Measurements from ENCODE around the gene CSF1R.

Gene CSF1R

DNA sequence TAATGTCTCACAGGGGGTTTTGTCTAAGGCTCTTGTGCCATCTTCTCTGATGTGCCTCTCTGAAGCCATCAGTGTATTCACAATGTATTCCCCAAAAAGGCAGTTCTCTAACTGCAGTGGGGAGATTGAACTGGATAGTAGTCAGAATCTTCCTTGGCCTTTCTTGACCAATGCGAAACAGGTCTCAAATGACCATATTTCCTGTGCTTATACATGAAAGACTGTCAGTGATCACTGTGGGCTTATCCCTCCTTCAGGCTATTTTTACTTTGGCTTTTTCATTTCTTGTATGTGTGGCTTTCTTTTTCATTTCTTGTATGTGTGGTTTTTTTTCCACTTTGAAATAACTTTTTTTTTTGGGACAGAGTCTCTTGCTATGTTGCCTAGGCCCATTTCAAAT lies 66.1 kb downstream of the CSF1R start:
- Histone ChIP-seq H3K27me3 (ENCODE audit: control insufficient read depth, insufficient read depth, low read length) (no peaks in the 10 kb centered on the region), H3K4me3 (ENCODE audit: low read length) (no peak overlapping the region), H3K9me3 (ENCODE audit: control insufficient read depth, low read length) (no peaks in the 10 kb centered on the region), H3K36me3 (ENCODE audit: control insufficient read depth, insufficient read depth, low read length) (no peaks in the 10 kb centered on the region), H3K4me1 (ENCODE audit: control insufficient read depth, insufficient read depth, low read length) (peaks cover 17% of the 10 kb centered on the region), H3K9ac (ENCODE audit: low read length) (no peak overlapping the region)

GRCh38 chr5:150017226-150018005 lies 68.9 kb downstream of the CSF1R start:
- Histone ChIP-seq H3K4me3 (ENCODE audit: low read length) (no peak overlapping the region), H3K36me3 (ENCODE audit: control insufficient read depth, insufficient read depth, low read length) (peaks cover 7% of the 10 kb centered on the region), H3K27me3 (ENCODE audit: control insufficient read depth, insufficient read depth, low read length) (no peaks in the 10 kb centered on the region), H3K4me1 (ENCODE audit: control insufficient read depth, insufficient read depth, low read length) (peaks cover 17% of the 10 kb centered on the region), H3K9ac (ENCODE audit: low read length) (no peak overlapping the region), H3K9me3 (ENCODE audit: control insufficient read depth, low read length) (no peaks in the 10 kb centered on the region)

DNA sequence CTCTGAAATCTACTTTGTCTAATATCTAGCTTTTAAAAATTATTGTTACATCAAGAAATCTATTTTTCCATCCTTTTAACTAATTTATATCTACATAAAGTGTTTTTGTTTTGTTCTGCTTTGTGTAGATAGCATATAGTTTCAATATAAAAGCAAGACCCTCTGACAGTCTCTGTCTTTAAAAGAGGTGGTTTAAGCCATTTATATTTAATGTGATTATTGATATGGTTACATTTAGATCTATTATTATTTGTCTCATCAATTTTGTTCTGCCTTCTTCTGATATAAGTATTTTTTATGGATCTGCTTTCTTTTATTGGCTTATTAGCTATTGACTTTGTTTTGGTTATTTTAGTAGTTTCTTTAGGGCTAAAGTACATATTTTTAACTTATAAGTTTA lies 69.8 kb downstream of the CSF1R start:
- Histone ChIP-seq H3K4me3 (ENCODE audit: low read length) (no peak overlapping the region), H3K36me3 (ENCODE audit: control insufficient read depth, insufficient read depth, low read length) (peaks cover 11% of the 10 kb centered on the region), H3K4me1 (ENCODE audit: control insufficient read depth, insufficient read depth, low read length) (peaks cover 12% of the 10 kb centered on the region), H3K9me3 (ENCODE audit: control insufficient read depth, low read length) (no peaks in the 10 kb centered on the region), H3K27me3 (ENCODE audit: control insufficient read depth, insufficient read depth, low read length) (no peaks in the 10 kb centered on the region), H3K9ac (ENCODE audit: low read length) (no peak overlapping the region)

DNA sequence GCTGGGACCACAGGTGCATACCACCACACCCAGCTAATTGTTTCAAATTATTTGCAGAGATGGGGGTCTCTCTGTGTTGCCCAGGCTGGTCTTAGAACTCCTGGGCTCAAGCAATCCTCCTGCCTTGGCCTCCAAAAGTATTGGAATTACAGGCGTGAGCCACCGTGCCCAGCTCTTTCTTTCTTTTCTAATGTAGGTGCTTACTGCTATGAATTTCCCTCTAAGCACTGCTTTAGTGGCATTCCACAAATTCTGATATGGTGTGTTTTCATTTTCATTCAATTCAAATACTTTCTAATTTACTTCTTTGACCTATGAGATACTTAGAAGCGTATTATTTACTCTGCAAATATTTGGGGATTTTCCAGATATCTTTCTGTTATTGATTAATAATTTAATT lies 70.9 kb downstream of the CSF1R start:
- H3K4me3 ChIP-seq (ENCODE audit: low read length) = no peak overlapping the region
- peaks cover 17% of the 10 kb centered on the region for H3K36me3 ChIP-seq (ENCODE audit: control insufficient read depth, insufficient read depth, low read length)

GRCh38 chr5:150014456-150014855 lies 71.9 kb downstream of the CSF1R start:
- Histone ChIP-seq H3K4me1 (ENCODE audit: control insufficient read depth, insufficient read depth, low read length) (peaks cover 10% of the 10 kb centered on the region), H3K36me3 (ENCODE audit: control insufficient read depth, insufficient read depth, low read length) (peaks cover 23% of the 10 kb centered on the region), H3K4me3 (ENCODE audit: low read length) (no peak overlapping the region), H3K9me3 (ENCODE audit: control insufficient read depth, low read length) (no peaks in the 10 kb centered on the region), H3K9ac (ENCODE audit: low read length) (no peak overlapping the region), H3K27me3 (ENCODE audit: control insufficient read depth, insufficient read depth, low read length) (no peaks in the 10 kb centered on the region)

More for the DNA sequence above, 70.9 kb downstream of the CSF1R start:
- H3K9ac ChIP-seq (ENCODE audit: low read length) = no peak overlapping the region
- no peaks in the 10 kb centered on the region for H3K9me3 ChIP-seq (ENCODE audit: control insufficient read depth, low read length)
- no peaks in the 10 kb centered on the region for H3K27me3 ChIP-seq (ENCODE audit: control insufficient read depth, insufficient read depth, low read length)
- peaks cover 10% of the 10 kb centered on the region for H3K4me1 ChIP-seq (ENCODE audit: control insufficient read depth, insufficient read depth, low read length)

DNA sequence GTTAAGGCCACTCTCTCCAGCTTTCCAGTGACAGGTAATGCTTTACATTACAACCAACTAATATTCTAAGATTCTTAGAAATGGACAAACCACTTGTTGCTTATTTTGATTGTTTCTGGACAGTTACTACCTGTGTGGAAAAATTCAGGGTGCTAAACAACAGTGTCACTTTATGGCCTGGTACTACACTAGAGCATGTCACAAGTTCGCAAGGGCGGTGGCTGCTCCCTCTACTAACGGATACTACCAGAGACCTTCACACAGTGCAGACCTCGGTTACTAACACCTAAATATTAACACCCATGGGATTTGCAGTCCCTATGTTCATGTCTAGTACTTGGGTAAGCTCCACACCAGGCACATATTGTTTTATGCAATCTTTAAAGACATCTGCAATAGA lies 72.4 kb downstream of the CSF1R start:
- H3K4me3 ChIP-seq (ENCODE audit: low read length) = no peak overlapping the region
- H3K36me3 ChIP-seq (ENCODE audit: control insufficient read depth, insufficient read depth, low read length) = peaks cover 23% of the 10 kb centered on the region
- H3K4me1 ChIP-seq (ENCODE audit: control insufficient read depth, insufficient read depth, low read length) = peaks cover 10% of the 10 kb centered on the region
- no peaks in the 10 kb centered on the region for H3K9me3 ChIP-seq (ENCODE audit: control insufficient read depth, low read length)
- H3K9ac ChIP-seq (ENCODE audit: low read length) = no peak overlapping the region
- H3K27me3 ChIP-seq (ENCODE audit: control insufficient read depth, insufficient read depth, low read length) = no peaks in the 10 kb centered on the region

DNA sequence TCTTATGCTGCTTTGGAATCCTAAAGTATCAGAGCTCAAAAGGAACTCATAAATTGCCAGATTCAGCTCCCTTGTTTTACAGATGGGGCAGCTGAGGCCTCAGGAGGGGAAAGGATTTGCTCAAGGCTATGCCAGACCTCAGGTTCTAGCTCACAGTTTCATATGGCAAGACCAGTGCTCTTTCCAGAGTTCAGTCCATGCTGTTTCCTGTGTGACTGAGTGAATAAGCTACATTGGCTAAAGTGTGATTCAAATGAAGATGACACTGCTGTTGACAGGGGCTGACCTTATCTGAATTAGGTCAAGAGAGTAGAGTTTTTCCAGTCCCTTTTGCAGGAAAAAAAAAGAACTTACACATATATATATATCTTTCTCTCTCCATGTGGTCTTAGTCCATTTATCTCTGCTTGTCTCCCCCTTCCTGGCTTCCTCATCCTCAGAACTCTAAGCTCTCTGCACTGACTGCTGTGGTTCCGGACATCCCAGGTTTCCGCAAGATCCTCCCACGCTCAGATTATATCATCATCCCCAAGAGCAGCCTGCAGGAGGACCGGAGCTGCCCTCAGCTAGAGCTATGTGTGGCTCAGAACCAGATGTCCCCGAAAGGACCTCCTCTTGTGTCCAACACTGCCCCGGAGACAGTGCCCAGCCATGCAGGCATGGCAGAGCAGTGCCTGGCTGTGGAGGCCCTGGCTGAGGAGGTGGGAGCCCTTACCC lies 76.5 kb downstream of the CSF1R start:
- Histone ChIP-seq H3K4me1 (ENCODE audit: control insufficient read depth, insufficient read depth, low read length) (no peaks in the 10 kb centered on the region), H3K4me3 (ENCODE audit: low read length) (no peak overlapping the region), H3K27me3 (ENCODE audit: control insufficient read depth, insufficient read depth, low read length) (no peaks in the 10 kb centered on the region), H3K36me3 (ENCODE audit: control insufficient read depth, insufficient read depth, low read length) (peaks cover 20% of the 10 kb centered on the region), H3K9me3 (ENCODE audit: control insufficient read depth, low read length) (no peaks in the 10 kb centered on the region), H3K9ac (ENCODE audit: low read length) (no peak overlapping the region)

- Histone ChIP-seq H3K27me3 (ENCODE audit: control insufficient read depth, insufficient read depth, low read length) (no peaks in the 10 kb centered on the region), H3K9me3 (ENCODE audit: control insufficient read depth, low read length) (no peaks in the 10 kb centered on the region), H3K4me3 (ENCODE audit: low read length) (no peak overlapping the region), H3K36me3 (ENCODE audit: control insufficient read depth, insufficient read depth, low read length) (peaks cover 13% of the 10 kb centered on the region), H3K9ac (ENCODE audit: low read length) (no peak overlapping the region), H3K4me1 (ENCODE audit: control insufficient read depth, insufficient read depth, low read length) (peaks cover 6% of the 10 kb centered on the region)
Measured at GRCh38 chr5:150007050-150007449, 79.3 kb downstream of the CSF1R start.

DNA sequence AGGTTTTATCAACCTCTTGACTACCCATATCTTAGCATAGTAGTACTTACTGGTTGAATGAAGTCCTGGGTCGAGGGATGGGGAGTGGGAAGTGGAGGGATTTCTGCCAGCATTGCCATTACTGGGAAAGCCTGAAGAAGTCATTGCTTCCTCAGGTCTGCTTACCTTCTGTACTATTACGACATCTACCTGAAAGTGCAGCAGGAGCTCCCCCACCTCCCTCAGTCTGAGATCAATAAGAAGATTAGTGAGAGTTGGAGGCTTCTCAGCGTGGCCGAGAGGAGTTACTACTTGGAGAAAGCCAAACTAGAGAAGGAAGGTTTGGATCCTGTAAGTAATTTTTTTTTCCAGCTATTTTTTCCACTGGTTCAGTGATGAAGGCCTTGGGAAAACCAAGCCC lies 80.0 kb downstream of the CSF1R start:
- H3K4me3 ChIP-seq (ENCODE audit: low read length) = no peak overlapping the region
- H3K9me3 ChIP-seq (ENCODE audit: control insufficient read depth, low read length) = no peaks in the 10 kb centered on the region
- H3K36me3 ChIP-seq (ENCODE audit: control insufficient read depth, insufficient read depth, low read length) = peaks cover 12% of the 10 kb centered on the region

More for the DNA sequence above, 80.0 kb downstream of the CSF1R start:
- H3K9ac ChIP-seq (ENCODE audit: low read length) = no peak overlapping the region
- no peaks in the 10 kb centered on the region for H3K27me3 ChIP-seq (ENCODE audit: control insufficient read depth, insufficient read depth, low read length)
- H3K4me1 ChIP-seq (ENCODE audit: control insufficient read depth, insufficient read depth, low read length) = peaks cover 13% of the 10 kb centered on the region

Measured in mucosa of stomach (tissue), 1 donor.